GM12801 (cell line): ENCODE measurements around the gene IPPK.

Experiments
- TF ChIP-seq, protein P1 (sequence below): IDR thresholded peaks from one replicate; pipeline ENCODE4 v1.5.1; 2011; ENCODE audit warnings: control low read depth; ENCODE audit not compliant: insufficient read length; ENCODE audit errors: extremely low read depth

IPPK gene

GRCh38 chr9:92635760-92636159, 34.2 kb downstream of the IPPK start:
- TF ChIP-seq, protein P1, sequence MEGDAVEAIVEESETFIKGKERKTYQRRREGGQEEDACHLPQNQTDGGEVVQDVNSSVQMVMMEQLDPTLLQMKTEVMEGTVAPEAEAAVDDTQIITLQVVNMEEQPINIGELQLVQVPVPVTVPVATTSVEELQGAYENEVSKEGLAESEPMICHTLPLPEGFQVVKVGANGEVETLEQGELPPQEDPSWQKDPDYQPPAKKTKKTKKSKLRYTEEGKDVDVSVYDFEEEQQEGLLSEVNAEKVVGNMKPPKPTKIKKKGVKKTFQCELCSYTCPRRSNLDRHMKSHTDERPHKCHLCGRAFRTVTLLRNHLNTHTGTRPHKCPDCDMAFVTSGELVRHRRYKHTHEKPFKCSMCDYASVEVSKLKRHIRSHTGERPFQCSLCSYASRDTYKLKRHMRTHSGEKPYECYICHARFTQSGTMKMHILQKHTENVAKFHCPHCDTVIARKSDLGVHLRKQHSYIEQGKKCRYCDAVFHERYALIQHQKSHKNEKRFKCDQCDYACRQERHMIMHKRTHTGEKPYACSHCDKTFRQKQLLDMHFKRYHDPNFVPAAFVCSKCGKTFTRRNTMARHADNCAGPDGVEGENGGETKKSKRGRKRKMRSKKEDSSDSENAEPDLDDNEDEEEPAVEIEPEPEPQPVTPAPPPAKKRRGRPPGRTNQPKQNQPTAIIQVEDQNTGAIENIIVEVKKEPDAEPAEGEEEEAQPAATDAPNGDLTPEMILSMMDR: no peak

- TF ChIP-seq, protein P1: peak; percentile 64
Observed at GRCh38 chr9:92634712-92635605, 35.0 kb downstream of the IPPK start.

GRCh38 chr9:92633614-92634278, 36.2 kb downstream of the IPPK start:
- TF ChIP-seq, protein P1: no peak

DNA sequence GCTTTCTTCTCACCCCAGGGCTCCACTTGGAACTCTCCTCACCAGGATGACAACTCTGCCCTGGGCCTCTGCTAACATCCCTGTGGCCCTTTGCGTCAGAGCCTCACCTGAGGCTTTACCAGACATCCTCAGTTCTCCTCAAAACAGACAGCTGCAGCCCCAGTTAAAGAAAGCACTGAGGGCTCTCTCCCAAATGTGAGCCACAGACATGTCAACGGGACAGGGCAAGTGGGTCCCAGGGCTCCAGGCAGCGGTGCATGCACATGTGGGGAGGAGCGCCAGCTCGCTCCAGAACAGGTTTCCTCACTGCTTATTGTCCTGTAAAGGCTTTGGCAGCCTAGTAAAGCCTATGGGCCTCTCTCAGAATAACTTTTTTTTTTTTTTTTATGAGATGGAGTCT, 37.3 kb downstream of the IPPK start:
- TF ChIP-seq, protein P1: no peak

- TF ChIP-seq, protein P1: no peak
Observed at GRCh38 chr9:92631452-92632343, 38.2 kb downstream of the IPPK start.

DNA sequence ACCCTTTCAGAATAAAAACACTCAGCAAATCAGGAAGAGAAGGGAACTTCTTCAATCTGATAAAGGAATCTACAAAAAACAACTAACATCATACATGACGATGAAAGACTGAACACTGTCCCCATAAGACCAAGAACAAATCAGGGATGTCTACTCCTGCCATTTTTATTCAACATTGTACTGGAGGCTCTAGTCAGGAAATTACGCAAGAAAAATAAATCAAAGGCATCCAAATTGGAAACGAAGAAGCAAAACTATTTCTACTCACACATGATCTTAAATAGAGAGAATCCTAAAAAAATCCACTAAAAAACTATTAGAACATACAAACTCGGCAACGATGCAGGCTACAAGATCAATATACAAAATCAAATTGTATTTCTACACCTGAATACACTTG, 42.3 kb downstream of the IPPK start:
- TF ChIP-seq, protein P1: no peak

DNA sequence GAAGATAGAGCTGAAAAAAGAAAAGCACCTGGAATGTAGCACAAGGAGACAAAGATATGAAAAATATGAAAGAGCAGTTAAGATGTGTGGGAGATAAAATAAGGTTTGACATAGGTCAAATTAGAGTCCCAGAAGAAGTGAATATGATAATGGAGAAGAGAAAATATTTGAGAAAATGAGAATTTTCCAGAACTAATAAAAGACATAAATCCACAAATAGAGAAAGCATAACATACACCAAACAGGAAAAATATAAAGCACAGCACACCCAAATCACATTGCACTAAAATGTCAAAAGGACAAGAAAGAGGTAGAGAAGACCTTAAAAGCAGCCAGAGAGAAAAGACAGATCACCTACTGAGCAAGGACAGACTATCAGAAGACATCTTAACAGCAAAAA, 43.4 kb downstream of the IPPK start:
- TF ChIP-seq, protein P1: no peak
